DND-41 (cell line): Measurements from ENCODE around the gene HAUS7.

Experiments
- ATAC-seq: fragments of 200-7000 bp; cut with Tn5 transposase; 3 replicates; pipeline ENCODE4 v1.9.1; 2021; ENCODE audit warnings: low read depth; ENCODE audit not compliant: insufficient read depth
- DNase-seq: peaks from one replicate; pipeline ENCODE4 v3.0.0-alpha.2; 2020
- H2AFZ ChIP-seq: 2 replicates; pipeline ENCODE4 v1.6.0; 2012; ENCODE audit warnings: low read depth, low read length
- H3K27ac ChIP-seq: 2 replicates; pipeline ENCODE4 v1.5.1; 2012; ENCODE audit warnings: low read length, inconsistent platforms
- H3K27me3 ChIP-seq: fragments of 200-600 bp; sonication (generic); 2 replicates; pipeline ENCODE4 v1.6.0; 2012; ENCODE audit warnings: low read length, mild to moderate bottlenecking, inconsistent platforms; ENCODE audit not compliant: insufficient read depth, poor library complexity
- H3K36me3 ChIP-seq: 2 replicates; pipeline ENCODE4 v1.5.1; 2012; ENCODE audit warnings: low read length, inconsistent platforms; ENCODE audit not compliant: insufficient read depth
- H3K4me1 ChIP-seq: 2 replicates; pipeline ENCODE4 v1.5.1; 2012; ENCODE audit warnings: mild to moderate bottlenecking, low read length; ENCODE audit not compliant: insufficient read depth
- H3K4me2 ChIP-seq: 2 replicates; pipeline ENCODE4 v1.6.0; 2012; ENCODE audit warnings: mild to moderate bottlenecking, moderate library complexity, low read length, inconsistent platforms; ENCODE audit not compliant: insufficient read depth
- H3K4me3 ChIP-seq, 2 experiments: fragments of 200-600 bp in 1 of 2; shearing (Covaris generic) in 1 of 2; 2 replicates each; pipeline ENCODE4 v1.5.1; 2012 to 2016; ENCODE audit warnings: inconsistent platforms in 2 of 2, low read length in 2 of 2, mild to moderate bottlenecking in 2 of 2, low read depth in 1 of 2, moderate library complexity in 1 of 2
- H3K79me2 ChIP-seq: 2 replicates; pipeline ENCODE4 v1.6.0; 2012; ENCODE audit warnings: low read length, inconsistent platforms; ENCODE audit not compliant: insufficient read depth
- H3K9ac ChIP-seq: 2 replicates; pipeline ENCODE4 v1.6.0; 2012; ENCODE audit warnings: low read depth, mild to moderate bottlenecking, inconsistent platforms, low read length, moderate library complexity
- H3K9me3 ChIP-seq: 2 replicates; pipeline ENCODE4 v1.5.1; 2012; ENCODE audit warnings: low read length, moderate library complexity, mild to moderate bottlenecking, inconsistent platforms; ENCODE audit not compliant: insufficient read depth, severe bottlenecking
- H4K20me1 ChIP-seq: 2 replicates; pipeline ENCODE4 v1.6.0; 2012; ENCODE audit warnings: low read length; ENCODE audit not compliant: insufficient read depth
- CTCF ChIP-seq: IDR thresholded peaks from 2 replicates; pipeline ENCODE4 v1.5.1; 2012; ENCODE audit warnings: borderline replicate concordance, low read length, moderate library complexity, mild to moderate bottlenecking; ENCODE audit not compliant: poor library complexity, severe bottlenecking; ENCODE audit errors: extremely low read depth
- EZH2 ChIP-seq: IDR thresholded peaks from 3 replicates; pipeline ENCODE4 v1.6.1; 2012; ENCODE audit warnings: borderline replicate concordance, low read depth, mild to moderate bottlenecking, moderate library complexity, low read length, inconsistent platforms; ENCODE audit not compliant: severe bottlenecking

HAUS7 gene

GRCh38 chrX:153449368-153450113 lies 20.8 kb downstream of the HAUS7 start:
- H3K9me3 ChIP-seq = no peaks in the 10 kb centered on the region
- peaks cover 13% of the 10 kb centered on the region; the same call in 1 of the 2 replicates for H3K36me3 ChIP-seq
- TF ChIP-seq EZH2 (no peak), CTCF (no peak)
- H4K20me1 ChIP-seq = no peaks in the 10 kb centered on the region
- no peaks in the 10 kb centered on the region for H3K4me1 ChIP-seq
- no peak overlapping the region for H3K4me2 ChIP-seq
- H3K79me2 ChIP-seq = no peaks in the 10 kb centered on the region
- H3K4me3 ChIP-seq = no peak overlapping the region
- no peak overlapping the region for H3K27ac ChIP-seq
- ATAC-seq (no peak), DNase-seq (no peak)
- H2AFZ ChIP-seq = no peak overlapping the region
- no peaks in the 10 kb centered on the region for H3K27me3 ChIP-seq
- no peak overlapping the region for H3K9ac ChIP-seq

- H3K79me2 ChIP-seq = no peaks in the 10 kb centered on the region
- no peak overlapping the region for H3K4me2 ChIP-seq
- no peak overlapping the region for H2AFZ ChIP-seq
- no peak for DNase-seq
- TF ChIP-seq EZH2 = no peak
- no peak for TF ChIP-seq CTCF
- no peaks in the 10 kb centered on the region for H3K4me1 ChIP-seq
- peaks cover 11% of the 10 kb centered on the region; the same call in 1 of the 2 replicates for H3K36me3 ChIP-seq
- no peak overlapping the region for H3K9ac ChIP-seq
- no peaks in the 10 kb centered on the region for H4K20me1 ChIP-seq
- no peaks in the 10 kb centered on the region for H3K9me3 ChIP-seq
- no peak overlapping the region for H3K27ac ChIP-seq
- no peaks in the 10 kb centered on the region for H3K27me3 ChIP-seq
- no peak for ATAC-seq
- H3K4me3 ChIP-seq = no peak overlapping the region
These were observed 21.6 kb downstream of the HAUS7 start for GRCh38 chrX:153448556-153449367.

- Histone ChIP-seq H3K79me2 (no peaks in the 10 kb centered on the region), H3K4me1 (no peaks in the 10 kb centered on the region), H3K4me3 (no peak overlapping the region), H3K9me3 (no peaks in the 10 kb centered on the region), H3K4me2 (no peak overlapping the region), H3K27me3 (no peaks in the 10 kb centered on the region), H2AFZ (no peak overlapping the region), H3K36me3 (peaks cover 11% of the 10 kb centered on the region; the same call in 1 of the 2 replicates), H3K27ac (no peak overlapping the region), H3K9ac (no peak overlapping the region), H4K20me1 (no peaks in the 10 kb centered on the region)
- no peak for DNase-seq
- no peak for ATAC-seq
- TF ChIP-seq EZH2 (no peak), CTCF (no peak)
These were observed 22.8 kb downstream of the HAUS7 start for GRCh38 chrX:153447581-153447960.
